CD4-positive, alpha-beta T cell treated with Interleukin-12 subunit alpha and Interleukin-12 subunit beta, for 1 hour (primary cell): ENCODE measurements around the gene MED12.
A peak's percentile ranks its signal among the peaks of the same experiment; 100 is the strongest.

ENCODE experiments used
- DNase-seq: peaks from one replicate; pipeline ENCODE4 v3.0.0-alpha.2; 2020

Gene MED12

DNA sequence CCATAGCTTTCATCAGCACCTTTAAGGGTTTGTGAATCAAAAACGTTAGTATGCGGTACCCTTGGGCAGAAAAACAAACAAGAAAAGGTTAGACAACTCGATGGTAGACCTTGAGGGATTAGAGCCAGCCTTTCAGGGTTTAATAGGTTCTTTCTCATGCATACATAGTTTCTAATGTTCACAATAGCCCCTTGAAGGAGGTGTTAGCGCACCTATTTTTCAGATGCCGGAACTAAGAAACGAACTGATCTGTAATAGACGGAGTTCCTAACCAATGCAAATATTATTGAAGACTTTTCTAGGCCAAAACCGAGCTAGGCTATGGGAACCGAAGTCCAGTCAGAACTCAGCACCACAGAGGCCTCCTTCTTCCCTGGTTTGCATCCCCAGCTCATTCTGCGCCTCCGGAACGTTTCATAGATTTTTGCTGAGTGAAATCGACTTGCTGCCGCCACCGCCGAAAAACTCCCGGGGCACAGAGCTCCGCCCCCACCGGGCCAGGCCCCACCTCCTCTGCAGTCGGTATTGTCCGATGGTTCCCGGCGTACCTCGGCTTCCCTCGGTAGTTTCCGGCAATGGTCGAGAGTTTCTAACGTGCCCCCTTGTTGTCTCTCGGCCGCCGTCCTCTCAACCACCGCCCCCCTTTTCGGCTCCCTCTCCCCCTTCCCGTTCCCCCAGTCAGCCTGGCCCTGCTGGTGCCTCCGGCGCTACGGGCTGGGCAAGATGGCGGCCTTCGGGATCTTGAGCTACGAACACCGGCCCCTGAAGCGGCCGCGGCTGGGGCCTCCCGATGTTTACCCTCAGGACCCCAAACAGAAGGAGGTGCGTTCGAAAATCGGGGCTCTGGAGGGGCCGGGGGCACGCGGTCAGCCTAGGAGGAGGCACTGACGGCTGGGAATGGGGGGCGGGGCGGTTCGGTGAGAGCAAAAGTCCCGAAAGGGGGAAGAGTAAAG is at the start of gene MED12:
TSS of gene MED12 (plus strand) at position 565 of the 953 bp plus-strand sequence. CDS start at position 724, 159 bp downstream.
- DNase-seq = peak; percentile 86

- no peak for DNase-seq
Observed at GRCh38 chrX:71070531-71070930, 47.9 kb upstream of the MED12 start.

- no peak for DNase-seq
Observed at GRCh38 chrX:71081330-71082123, 36.9 kb upstream of the MED12 start.

GRCh38 chrX:71082124-71082647 is 36.2 kb upstream of the MED12 start:
- no peak for DNase-seq

DNA sequence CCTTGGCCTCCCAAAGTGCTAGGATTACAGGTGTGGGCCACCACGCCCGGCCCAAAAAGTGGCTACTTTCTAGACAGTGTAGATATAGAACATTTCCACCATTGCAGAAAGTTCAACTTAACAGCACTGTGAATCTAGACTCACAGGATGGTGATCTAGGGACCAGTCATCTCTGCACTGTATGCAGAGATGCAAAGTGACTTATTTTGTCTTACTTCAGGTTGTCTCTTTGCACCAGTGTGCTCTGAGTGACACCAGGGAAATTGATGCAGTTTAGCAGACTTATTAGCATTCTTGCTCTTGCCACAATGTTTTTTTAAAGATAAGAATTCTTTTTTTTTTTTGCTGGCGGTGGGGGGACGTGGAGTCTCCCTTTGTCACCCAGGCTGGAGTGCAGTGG is 35.6 kb upstream of the MED12 start:
- DNase-seq = no peak

DNA sequence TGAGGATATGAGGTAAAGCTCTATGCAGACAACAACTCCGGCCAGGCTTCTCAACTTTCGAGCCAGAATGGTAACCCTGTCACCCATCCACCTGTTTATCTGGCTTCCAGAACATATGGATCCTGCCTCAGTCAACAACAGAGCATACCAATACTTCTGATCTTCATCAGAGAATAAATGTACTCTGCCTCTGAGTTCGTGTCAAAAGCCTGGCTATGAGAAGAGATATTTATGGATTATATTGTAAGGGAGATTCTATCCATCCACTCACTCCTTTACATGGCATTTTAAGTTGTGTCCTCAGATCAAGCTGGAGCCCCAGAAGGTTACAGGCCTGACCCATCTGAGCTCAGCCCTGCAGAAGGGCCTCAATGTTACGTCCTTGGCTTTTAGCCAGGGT is 32.5 kb upstream of the MED12 start:
- DNase-seq = no peak

DNA sequence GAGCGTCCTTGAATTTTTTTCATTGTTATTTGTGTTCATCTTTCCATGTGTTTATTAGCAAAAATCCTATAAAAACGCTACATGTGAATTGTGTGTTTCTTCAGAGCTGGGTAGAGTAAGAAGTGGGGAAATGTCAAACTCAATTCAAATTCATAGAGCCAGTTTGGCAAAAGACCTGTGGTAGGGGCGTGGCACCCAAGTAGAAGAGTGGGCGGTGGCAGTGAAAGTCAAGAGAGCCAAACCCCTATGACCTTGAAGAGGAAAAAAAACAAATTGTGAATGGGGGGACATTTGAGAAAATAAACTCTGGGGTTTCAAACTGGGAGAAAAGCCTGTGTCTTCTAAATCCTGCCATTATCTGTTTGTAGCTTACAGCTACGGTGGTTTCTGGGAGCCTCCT is 27.1 kb upstream of the MED12 start:
- no peak for DNase-seq

DNA sequence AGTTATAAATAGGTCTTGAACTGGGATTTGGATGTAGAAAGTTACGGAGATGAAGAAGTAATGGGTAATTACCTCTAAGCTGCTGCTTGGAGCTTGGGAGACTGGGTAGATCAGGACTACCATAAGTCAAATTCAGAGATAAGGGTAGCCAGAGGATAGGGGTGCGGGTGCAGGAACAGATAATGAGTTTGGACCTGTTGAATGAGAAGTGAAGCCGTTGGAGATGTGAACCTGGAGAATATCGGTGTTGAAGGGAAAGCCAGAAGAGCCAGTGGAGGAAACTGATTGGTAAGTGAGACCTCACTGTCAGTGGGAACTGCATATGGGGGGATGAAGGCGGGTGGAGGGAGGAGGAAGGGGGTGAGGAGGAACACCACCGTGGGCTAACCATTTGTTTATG is 23.4 kb upstream of the MED12 start:
- no peak for DNase-seq

DNA sequence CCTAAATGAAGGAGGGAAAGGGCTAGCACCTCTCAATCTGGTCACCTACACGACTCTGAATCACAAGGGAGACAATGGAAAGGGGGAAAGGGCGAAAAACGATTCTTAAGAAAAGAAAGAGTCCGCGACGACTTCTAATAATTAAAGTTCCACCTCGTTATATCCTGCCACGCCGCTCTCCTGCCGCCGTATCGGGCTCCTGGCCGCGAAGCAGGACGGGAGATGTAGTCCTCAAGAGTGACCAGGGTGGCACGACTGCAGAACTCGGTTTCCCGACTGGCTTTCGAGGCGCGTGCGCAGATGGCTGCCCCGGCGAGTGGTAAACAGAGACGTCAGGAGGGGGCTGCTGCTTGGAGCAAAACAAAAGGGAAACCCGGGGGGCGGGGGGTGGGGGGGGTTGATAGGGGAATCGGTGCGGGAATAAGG is 22.8 kb upstream of the MED12 start, which contains the start of gene FOXO4:
TSS of gene FOXO4 (plus strand) at position 297 of the 426 bp plus-strand sequence. CDS start 678 bp downstream, outside the sequence.
- DNase-seq = peak; percentile 91

DNA sequence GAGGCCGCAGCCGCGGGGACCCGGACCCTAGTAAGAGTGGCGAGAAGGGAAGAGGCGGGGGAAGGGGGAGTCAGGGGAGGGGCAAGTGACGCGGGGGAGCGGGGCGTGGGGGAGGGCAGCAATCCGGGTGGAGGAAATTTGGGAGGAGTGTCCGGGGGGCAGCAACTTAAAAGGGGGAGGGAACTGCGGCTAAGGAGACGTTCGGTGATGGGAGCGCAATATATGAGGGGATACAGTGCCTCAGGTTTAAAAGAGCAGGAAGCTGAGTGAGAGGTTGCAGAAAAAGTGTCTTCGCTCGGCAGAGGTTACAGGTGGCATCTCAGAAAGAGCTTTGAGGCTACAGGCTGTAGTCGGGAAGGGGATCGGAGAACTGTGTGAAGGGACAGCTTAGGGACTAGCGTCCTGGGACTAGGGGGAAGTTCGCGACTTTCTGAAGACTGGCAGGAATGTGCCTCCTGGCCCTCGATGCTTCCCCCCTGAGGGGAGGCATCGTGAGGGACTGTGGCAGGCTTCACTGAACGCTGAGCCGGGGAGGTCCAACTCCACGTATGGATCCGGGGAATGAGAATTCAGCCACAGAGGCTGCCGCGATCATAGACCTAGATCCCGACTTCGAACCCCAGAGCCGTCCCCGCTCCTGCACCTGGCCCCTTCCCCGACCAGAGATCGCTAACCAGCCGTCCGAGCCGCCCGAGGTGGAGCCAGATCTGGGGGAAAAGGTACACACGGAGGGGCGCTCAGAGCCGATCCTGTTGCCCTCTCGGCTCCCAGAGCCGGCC is 22.2 kb upstream of the MED12 start:
- DNase-seq = peak; percentile 79

DNA sequence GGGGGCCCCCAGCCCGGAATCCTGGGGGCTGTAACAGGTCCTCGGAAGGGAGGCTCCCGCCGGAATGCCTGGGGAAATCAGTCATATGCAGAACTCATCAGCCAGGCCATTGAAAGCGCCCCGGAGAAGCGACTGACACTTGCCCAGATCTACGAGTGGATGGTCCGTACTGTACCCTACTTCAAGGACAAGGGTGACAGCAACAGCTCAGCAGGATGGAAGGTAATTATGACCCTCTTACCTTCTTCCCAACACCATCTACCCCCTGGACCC is 21.7 kb upstream of the MED12 start:
- DNase-seq = no peak

DNA sequence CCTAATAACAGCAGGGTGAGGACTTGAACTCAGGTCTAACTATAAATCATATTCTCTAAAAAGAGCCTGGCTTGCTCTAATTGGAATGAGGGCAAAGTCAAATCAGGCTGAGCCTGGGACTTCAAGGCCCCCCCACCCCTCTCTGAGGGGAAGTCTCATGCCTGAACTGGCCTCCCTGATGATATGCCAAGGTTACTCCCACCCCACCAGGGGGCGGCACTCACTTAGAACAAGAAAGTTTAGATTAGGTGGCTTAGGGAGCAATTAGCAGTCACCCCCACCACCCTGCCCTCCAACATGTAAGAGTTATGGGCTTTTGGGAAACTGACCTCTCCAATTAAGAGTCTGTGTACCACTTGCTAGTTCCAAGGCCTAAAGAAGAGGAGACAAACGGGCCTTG is 20.1 kb upstream of the MED12 start:
- peak; percentile 80 for DNase-seq

DNA sequence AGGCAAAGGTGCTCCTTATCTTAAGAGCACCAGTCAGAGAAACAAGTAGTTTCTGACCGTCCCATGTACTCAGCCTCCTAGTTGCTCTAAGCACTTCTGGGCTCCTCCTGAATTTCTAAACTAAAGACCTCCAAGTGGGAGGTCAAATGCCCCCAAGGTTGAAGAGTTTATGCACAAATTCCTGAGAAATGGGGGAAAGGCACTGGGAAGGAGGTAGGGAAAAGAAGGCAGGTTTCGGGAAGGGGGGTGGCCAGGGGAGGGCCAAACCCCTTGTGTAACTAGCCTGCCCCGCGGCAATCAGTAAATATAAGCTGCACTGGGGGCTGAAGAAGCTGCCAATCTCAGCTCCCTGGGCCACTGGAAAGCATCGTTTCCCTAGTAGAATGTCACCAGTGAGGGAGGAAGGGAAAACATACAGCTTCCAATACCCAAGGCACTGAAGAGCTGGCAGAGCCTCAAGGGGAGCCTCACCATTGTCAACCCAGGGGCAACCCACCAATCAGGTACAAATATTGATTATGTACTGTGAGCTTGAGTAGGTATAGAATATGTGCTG is 19.4 kb upstream of the MED12 start:
- no peak for DNase-seq

DNA sequence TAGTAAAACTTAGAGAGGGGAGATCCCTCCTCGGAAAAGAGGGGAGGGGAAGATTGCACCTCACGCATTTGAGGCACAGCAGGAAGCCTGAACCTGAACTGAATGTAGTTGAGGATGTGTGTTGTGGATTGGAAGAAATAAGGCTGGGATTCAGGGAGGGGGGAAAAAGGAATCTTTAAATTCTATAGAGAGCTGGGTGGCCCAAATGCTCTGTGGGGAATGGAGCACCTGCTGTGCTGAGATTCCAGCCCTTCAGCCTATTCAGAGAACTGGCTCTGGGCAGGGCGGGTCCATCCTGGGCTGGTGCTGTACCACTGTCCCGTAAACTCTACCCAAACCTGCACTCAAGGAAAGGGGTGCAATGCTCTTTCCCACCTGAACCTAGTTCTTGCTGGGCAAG is 18.7 kb upstream of the MED12 start:
- no peak for DNase-seq

GRCh38 chrX:71100581-71101505 is 17.6 kb upstream of the MED12 start:
- no peak for DNase-seq

GRCh38 chrX:71102292-71102691 is 16.1 kb upstream of the MED12 start:
- no peak for DNase-seq

DNA sequence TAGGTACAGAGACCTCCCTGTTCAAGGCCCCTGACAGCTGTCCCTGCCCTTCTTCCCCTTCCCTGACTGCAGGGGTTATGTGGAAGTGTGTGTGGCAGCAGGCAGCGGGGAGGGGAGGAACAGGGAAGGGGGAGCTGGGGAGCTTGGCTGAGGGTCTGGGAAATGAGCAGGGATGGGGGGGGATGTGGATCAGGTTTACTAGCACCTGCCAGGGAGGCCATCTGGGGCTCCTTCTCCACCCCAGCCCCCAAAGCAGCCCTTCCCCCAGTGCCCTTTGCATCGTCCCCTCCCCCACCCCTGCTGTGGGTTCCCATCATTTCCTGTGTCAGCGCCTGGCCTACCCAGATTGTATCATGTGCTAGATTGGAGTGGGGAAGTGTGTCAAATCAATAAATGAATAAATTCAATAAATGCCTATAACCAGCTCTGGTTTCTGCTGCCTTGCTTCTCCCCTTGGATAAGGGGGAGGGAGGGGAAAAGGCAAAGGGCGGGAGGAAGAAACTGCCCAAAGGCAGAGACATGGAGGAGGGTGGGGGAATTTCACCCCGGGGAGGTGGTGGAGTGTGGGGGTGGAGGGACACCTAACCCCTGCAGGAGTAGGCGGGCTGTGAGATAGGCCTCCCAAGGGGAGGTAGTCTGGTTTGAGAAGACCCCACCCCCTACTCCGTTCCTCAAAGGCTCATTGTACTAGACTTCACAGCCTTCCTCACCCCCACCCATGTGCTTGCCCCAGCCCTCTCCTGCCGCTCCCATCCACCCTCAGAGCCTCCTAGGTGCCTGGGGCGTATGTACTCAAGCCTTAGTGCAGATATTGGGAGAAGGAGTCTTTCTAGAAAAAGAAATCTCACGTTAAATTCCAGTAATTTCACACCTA is 15.0 kb upstream of the MED12 start:
- DNase-seq = peak; percentile 70

DNA sequence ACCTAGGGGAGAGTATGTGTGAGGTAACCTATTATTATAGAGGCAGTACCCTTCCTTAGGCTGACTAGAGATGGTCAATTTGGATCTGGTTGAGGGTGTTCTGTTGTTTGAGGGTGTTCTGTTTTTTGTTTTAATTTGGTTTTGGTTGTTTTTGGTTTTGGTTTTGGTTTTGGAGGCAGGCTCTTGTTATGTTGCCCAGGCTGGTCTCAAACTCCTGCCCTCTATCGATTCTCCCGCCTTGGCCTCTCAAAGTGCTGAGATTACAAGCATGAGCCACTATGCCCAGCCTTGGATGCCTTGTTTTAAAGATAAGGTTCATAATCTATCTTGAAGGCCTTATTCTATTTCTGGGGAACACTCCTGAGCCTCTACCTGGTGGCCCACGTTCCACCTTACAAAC is 12.8 kb upstream of the MED12 start:
- peak; percentile 42 for DNase-seq

GRCh38 chrX:71106427-71106826 is 12.0 kb upstream of the MED12 start, which contains the start of gene CXorf65:
Gene CXorf65, minus strand, starts transcription at chrX:71106740. Its CDS starts 184 bp downstream, at chrX:71106556.
- peak; percentile 48 for DNase-seq

GRCh38 chrX:71107245-71107644 is 11.2 kb upstream of the MED12 start:
- DNase-seq = no peak
